ENCODE measurements around the gene BAIAP2.

GRCh38 chr17:81144423-81144781, 109.5 kb downstream of the BAIAP2 start:
- TF ChIP-seq NR3C1 (IDR thresholded peaks at IDR 0.05), result no peak
- TF ChIP-seq JUNB (IDR thresholded peaks at IDR 0.05), result no peak
- no peak for TF ChIP-seq CTCF (IDR thresholded peaks at IDR 0.05)

All from A549 (cell line).